ENCODE data around the gene LTBP1.
"Not testable (repeated sequence)": the region's sequence is repeated elsewhere in the genome, so short reads cannot be mapped to it uniquely, and the experiment has no call there.

The LTBP1 gene

GRCh38 chr2:32960647-32961403, 14.1 kb downstream of the LTBP1 start:
- DNase-seq (ENCODE audit: low read depth in 1 of 2, low spot score in 1 of 2): no peak

- no peak for DNase-seq (ENCODE audit: low read depth in 1 of 2, low spot score in 1 of 2)
Measured at GRCh38 chr2:32962690-32963089, 15.9 kb downstream of the LTBP1 start.

DNA sequence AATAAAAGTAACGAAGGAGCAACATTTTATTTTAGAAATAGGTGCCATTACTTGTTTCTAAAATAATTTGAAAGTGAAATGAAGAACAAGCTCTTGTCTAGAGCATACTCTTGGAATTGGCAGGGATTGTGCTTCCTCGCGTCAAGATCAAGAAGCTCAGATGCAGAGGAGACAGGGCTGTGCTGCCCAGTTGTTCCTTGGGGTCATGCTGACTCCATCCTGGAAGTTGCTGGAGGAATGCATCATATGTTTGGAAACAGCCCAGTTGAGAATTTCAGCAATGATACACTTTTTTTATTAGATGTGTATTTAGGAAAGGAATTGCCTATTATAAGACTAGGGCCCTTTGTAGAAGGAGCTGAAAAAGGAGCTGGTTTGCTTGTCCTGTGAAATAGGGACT, 17.2 kb downstream of the LTBP1 start:
- no peak for DNase-seq (ENCODE audit: low read depth in 1 of 2, low spot score in 1 of 2)

GRCh38 chr2:32965523-32966171, 18.9 kb downstream of the LTBP1 start:
- no peak for DNase-seq (ENCODE audit: low read depth in 1 of 2, low spot score in 1 of 2)

DNA sequence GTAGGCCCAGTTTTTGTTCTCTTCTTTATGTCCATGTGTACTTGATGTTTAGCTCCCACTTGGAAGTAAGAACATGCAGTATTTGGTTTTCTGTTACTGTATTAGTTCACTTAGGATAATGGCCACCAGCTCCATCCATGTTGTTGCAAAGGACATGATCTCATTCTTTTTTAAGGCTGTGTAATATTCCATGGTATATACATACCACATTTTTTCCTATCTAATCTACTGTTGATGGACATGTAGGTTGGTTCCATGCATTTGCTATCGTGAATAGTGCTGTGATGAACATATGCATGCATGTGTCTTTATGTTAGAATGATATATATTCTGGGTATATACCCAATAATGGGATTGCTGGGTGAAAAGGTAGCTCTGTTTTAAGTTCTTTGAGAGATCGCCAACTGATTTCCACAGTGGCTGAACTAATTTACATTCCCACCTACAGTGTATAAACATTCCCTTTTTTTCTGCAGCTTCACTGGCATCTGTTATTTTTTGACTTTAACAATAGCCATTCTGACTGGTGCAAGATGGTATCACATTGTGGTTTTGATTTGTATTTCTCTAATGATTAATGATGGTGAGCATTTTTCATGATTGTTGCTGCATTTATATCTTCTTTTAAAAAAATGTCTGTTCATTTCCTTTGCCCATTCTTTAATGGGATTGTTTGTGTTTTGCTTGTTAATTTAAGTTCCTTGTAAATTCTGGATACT, 22.9 kb downstream of the LTBP1 start:
- no peak for DNase-seq (ENCODE audit: low read depth in 1 of 2, low spot score in 1 of 2)

GRCh38 chr2:32973772-32974171, 27.0 kb downstream of the LTBP1 start:
- DNase-seq (ENCODE audit: low read depth in 1 of 2, low spot score in 1 of 2): not testable (repeated sequence)

- no peak for DNase-seq (ENCODE audit: low read depth in 1 of 2, low spot score in 1 of 2)
Measured at GRCh38 chr2:32976409-32977063, 29.8 kb downstream of the LTBP1 start.

GRCh38 chr2:32977228-32977758, 30.5 kb downstream of the LTBP1 start:
- DNase-seq (ENCODE audit: low read depth in 1 of 2, low spot score in 1 of 2): no peak

DNA sequence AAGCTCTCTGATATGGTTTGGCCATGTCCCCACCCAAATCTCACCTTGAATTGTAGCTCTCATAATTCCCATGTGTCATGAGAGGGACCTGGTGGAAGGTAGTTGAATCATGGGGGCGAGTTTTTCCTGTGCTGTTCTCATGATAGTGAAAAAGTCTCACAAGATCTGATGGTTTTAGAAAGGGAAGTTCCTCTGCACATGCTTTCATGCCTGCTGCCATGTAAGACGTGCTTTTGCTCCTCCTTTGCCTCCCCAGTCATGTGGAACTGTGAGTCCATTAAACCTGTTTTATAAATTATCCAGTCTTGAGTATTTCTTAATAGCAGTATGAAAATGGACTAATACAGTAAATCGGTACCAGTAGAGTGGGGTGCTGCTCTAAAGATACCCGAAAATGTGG, 34.9 kb downstream of the LTBP1 start:
- DNase-seq (ENCODE audit: low read depth in 1 of 2, low spot score in 1 of 2): no peak

GRCh38 chr2:32983193-32983924, 36.6 kb downstream of the LTBP1 start:
- not testable (repeated sequence) for DNase-seq (ENCODE audit: low read depth in 1 of 2, low spot score in 1 of 2)

DNA sequence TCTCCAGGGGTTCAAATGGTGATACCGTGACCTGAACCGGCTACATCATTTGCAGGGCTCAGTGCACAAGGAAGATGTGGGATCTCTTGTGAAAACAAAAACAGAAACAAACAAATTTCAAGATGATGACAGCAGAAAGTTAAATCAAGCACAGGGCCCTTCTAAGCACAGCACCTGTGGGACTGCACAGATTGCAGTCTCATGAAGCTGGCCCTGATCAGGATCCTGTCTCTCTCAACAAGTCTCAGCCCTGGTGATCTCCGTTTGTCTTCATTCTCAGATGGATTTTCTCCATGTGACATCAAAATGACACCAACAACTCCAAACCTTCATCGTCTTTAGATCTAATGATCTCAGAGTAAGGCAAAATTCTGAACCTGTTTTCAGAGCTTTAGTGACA, 39.7 kb downstream of the LTBP1 start:
- DNase-seq (ENCODE audit: low read depth in 1 of 2, low spot score in 1 of 2): no peak

- no peak for DNase-seq (ENCODE audit: low read depth in 1 of 2, low spot score in 1 of 2)
Measured at GRCh38 chr2:32988525-32988924, 41.8 kb downstream of the LTBP1 start.

GRCh38 chr2:32990556-32990955, 43.8 kb downstream of the LTBP1 start:
- DNase-seq (ENCODE audit: low read depth in 1 of 2, low spot score in 1 of 2): no peak

DNA sequence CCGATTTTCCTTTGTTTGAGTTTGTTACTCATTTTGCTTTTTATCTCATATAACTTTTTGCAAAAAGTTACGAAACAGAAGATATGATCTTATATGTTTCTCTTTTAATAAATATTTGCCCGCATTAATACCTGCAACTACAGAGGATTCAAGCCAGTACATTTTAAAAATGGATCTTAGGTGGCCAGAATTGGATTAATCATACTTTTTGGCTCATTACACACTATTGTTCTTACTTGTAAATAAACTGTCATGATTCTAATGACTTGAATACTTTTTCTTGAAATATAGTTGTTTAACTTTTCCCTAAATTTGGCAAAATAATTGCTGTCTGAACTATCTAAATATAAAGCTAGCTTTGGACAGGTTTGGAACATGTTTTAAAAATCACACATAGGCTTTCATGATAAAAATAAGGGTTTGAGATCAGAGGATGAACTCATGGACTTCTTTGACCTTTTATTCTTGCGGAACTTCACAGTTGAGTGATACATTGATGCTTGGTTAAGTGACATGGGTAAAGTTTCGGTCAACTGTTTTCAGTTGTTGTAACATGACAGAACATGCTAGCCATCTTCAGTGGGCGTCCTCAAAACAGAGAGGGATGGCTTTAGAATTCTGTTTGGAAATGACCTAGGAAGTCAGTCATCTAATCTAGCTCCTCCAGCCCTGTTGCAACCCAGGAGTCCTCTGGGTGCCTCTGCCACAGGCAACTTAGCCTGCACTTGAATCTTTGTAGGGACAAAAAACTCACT, 44.5 kb downstream of the LTBP1 start:
- no peak for DNase-seq (ENCODE audit: low read depth in 1 of 2, low spot score in 1 of 2)

DNA sequence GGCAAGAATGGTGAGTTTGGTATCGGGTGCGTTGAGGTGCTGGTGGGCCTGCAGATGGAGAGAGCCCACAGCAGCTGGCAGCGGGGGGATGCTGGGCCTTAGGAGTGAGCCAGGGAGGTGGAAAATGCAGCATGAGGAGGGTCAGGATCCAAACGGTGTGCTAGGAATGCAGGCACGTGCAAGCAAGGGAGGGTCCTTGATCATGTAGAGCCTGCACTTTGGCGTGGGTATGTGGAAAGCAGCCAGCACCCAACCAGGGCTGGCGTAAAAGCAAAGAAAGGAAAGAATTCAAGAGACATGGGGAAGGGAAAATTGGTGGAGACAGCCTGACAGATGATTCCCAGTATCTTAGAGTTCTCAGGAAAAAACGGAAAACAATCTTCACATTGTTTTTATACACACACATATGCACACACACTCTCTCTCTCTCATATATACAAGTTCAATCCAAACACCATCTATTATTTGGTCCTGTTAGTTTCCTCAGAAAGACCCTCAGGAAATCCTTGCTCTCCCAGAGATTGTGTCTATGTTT, 46.3 kb downstream of the LTBP1 start:
- no peak for DNase-seq (ENCODE audit: low read depth in 1 of 2, low spot score in 1 of 2)

- DNase-seq (ENCODE audit: low read depth in 1 of 2, low spot score in 1 of 2): no peak
Measured at GRCh38 chr2:32997705-32998104, 51.0 kb downstream of the LTBP1 start.

DNA sequence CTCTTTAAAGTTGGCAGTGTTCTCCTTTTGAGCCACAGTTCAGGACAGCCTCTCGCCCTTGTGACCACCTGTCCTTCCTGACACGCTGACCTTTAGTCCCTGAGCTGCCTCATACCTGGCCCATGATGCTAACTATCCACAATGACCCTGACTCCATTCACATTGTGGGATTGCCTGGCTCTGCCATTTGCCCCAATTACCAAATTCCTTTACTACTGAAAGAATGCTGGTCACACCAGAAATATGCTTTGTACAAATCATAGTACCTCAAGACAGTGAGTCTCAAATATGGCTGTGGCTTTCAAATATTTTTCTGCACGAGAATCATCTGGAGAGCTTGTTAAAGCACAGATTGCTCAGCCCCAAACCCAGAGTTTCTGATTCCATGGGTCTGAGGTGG, 54.2 kb downstream of the LTBP1 start:
- no peak for DNase-seq (ENCODE audit: low read depth in 1 of 2, low spot score in 1 of 2)

DNA sequence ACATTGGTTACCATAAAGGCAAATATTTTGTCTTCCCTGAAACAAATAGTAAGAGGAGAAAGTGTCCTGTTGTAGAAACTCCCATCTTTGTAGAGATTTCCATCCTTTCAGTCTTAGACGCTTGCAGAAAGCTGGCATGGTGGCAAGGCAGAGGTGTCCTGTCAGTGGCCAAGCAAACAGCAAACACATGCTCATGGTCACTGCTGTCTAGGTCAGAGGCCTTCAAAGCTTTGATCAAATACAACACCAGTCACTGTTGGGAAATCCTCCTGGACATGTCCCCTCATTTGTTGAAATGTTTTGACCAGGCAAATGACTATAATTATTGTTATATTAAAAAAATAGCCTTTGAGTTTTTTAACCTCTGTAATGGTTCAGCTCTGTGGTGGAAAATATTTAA, 55.1 kb downstream of the LTBP1 start:
- DNase-seq (ENCODE audit: low read depth in 1 of 2, low spot score in 1 of 2): no peak

- DNase-seq (ENCODE audit: low read depth in 1 of 2, low spot score in 1 of 2): no peak
Measured at GRCh38 chr2:33002863-33003262, 56.1 kb downstream of the LTBP1 start.

- no peak for DNase-seq (ENCODE audit: low read depth in 1 of 2, low spot score in 1 of 2)
Measured at GRCh38 chr2:33005057-33005456, 58.3 kb downstream of the LTBP1 start.
